GM19467 (cell line): ENCODE results near the gene HSDL1.

ENCODE experiments used
- ATAC-seq: cut with Tn5 transposase; IDR thresholded peaks from one replicate; pipeline ENCODE4 v1.9.1; 2021; ENCODE audit warnings: mild to moderate bottlenecking, moderate library complexity; ENCODE audit not compliant: unreplicated experiment

Gene HSDL1

DNA sequence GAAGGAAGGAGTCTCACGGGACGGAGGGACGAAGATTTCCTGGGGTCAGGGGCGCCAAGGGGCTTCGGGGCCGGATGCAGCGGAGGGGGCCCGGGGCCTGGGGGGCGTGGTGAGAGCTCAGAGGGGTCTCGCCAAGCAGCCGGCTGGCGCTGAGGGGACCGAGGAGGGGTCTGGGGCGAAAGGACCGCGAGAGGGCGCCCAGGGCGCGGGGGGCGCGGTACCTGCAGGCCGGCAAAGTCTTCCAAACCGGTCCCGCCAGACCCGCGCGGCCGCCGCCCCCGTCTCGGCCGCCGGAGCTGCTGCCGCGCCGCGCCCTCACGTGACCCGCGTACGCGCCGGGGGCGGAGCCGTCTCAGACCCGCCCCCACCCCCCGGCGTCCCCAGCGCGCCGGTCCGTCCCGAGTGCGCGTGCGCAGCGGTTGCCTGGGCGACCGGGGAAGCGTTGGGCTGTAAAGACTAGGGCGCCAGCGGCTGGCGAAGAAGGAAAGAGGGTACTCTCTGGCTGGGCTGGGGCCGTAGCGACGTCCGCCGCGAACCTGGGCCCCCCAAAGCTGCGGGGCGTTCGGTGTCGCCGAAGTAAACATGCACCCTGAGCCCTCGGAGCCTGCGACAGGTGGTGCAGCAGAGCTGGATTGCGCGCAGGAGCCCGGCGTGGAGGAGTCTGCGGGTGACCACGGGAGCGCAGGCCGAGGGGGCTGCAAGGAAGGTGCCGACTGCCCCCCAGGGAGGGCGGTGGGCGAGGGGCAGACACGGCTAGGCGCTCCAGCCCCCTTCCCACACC, at the start of gene HSDL1, which contains the start of gene DNAAF1:
Gene HSDL1 (minus strand): TSS at position 319 of the 781 bp plus-strand sequence. CDS start 13,856 bp downstream, outside the sequence.
Gene DNAAF1 (plus strand): TSS at position 450 of the 781 bp plus-strand sequence. CDS start 133 bp downstream, at position 583.
- ATAC-seq: peak; percentile 73

DNA sequence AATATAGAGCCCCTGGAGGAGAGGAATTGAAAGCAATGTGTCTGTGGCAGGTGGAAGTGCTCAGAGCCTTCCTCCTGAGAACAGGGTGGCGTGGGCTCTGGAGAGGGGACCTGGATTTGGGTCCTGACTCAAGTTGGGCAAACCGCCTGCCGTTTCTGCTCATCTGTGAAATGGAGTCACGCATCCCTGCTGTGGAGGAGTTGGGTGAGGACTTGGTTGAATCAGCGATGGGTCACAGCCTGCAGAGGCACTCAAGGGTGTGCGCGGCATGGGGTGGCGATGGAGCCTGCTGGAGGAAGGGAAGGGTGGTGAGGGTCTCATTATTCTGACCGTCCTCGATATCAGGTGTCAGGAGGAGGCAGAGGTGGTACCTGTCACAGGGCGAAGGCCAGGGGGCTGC, 49.0 kb upstream of the HSDL1 start:
- ATAC-seq: no peak

DNA sequence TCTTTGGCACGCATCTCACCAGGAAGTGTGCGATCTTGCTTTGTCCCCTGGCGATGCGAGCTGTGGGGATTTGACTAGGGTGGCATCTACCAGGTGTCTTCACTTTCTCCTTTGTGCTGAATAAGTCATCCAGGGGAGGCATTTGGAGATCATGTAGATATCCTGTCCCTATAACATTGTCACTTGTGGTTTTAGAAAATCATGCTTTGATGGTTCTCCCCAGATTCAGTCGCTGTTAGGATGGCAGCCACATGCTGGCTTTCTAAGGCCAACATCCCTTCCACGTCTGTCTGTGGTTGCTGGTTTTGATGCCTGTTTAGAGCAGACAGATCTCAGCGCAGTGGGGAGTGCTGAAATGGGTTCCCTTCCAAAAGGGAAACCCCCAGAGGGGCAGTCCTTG, 48.5 kb upstream of the HSDL1 start:
- no peak for ATAC-seq

DNA sequence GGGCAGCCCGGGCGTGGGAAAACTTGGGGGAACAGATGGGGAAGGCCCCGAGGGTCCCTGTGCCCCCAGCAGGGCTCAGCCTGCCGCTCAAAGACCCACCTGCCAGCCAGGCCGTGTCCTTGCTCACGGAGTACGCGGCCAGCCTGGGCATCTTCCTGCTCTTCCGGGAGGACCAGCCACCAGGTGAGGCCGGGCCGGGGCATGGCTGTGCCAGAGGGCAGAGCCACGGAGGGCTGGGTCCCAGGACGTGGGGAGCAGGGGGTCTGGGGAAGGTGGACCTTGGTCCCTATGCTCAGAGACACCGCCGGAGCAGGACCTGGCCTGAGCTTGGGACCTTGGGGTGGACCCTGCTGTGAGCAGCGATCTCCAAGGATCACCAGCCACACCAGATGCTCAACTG, 46.5 kb upstream of the HSDL1 start:
- no peak for ATAC-seq

DNA sequence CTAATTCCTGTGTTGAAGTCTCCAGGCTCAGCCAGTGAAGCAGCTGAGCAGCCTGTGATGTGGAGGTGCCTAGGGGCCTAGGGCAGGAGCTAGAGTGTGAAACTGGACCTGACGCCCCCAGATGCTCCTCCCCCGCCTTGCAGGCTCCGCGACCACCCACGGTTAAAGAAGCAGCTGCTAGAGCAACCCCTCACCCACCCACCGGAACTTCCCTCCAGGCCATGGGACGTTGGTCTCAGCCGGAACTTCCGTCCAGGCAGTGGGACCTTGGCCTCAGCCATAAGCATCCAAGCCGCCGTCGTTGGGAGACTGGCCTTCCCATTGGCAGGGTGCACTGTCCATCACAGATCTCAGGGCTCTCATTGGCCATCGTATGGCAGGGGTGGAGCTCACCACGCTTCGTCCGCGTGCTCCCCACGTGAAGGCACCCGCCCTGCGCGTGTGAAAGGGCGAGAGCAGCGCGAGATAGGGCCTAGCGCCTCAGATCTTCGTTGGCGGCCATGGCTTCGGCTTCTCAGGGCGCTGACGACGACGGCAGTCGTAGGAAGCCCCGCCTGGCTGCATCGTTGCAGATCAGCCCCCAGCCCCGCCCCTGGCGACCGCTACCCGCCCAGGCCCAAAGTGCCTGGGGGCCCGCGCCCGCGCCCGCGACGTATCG, 45.9 kb upstream of the HSDL1 start, which contains the start of gene ADAD2:
Gene ADAD2 (plus strand): TSS at position 427 of the 658 bp plus-strand sequence. CDS start 74 bp downstream, at position 501.
- ATAC-seq: no peak

DNA sequence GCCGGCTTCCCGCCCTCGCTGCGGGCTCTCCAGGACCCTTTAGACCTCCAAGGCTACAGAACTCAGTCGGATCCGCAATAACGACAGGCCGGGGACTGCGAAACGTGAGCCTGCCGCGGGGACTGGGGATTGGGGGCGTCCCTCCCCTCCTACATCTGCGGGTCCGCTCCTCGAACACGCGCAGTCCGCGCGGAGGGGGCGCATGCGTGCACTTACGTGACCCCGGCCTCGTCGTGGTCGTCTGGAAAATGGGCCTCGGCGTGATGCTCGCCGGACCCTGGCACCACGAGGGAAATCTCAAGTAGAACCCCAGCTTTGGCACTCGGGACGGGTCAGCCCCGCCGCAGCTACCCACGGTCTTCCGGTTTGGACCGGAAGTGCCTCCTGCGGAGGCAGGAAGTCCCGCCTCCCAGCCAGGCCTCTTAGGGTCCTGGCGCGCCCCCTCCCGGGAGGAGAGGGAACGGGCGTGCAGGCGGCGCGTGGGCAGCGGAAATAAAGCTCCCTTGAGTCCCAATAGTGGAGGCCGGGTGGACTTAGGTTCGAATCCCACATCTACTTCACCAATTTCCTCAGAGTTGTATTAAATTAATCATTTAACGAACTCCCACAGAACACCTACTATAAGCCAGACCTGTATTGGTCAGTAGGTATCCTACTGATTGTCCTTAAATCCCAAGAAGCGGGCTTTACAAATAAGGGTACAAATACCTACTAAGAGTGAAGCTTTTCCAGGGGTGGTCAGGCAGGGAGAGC, 41.9 kb upstream of the HSDL1 start, which contains the start of gene TAF1C:
Gene TAF1C (minus strand): TSS at position 373 of the 753 bp plus-strand sequence. CDS start 2,069 bp downstream, outside the sequence.
- ATAC-seq: peak; percentile 90

DNA sequence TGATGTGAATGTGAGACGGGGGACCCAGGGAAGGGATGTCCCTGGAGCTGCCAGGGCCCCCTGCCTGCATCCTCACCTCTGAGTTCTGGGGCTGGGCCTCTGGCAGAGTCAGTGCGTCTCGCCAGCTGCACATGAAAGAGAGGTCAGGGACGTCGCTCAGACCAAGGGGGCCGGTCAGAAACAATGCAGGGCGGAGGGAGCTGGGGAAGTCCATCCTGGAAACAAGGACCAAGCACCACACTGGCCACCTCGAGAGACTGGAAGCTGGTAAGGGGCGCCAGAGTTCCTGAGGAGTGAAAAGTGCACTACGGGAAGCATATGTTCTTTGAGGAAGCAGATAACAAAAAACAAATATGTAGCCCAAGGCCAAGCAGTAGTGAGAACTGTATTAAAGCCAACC, 39.8 kb upstream of the HSDL1 start:
- ATAC-seq: no peak

DNA sequence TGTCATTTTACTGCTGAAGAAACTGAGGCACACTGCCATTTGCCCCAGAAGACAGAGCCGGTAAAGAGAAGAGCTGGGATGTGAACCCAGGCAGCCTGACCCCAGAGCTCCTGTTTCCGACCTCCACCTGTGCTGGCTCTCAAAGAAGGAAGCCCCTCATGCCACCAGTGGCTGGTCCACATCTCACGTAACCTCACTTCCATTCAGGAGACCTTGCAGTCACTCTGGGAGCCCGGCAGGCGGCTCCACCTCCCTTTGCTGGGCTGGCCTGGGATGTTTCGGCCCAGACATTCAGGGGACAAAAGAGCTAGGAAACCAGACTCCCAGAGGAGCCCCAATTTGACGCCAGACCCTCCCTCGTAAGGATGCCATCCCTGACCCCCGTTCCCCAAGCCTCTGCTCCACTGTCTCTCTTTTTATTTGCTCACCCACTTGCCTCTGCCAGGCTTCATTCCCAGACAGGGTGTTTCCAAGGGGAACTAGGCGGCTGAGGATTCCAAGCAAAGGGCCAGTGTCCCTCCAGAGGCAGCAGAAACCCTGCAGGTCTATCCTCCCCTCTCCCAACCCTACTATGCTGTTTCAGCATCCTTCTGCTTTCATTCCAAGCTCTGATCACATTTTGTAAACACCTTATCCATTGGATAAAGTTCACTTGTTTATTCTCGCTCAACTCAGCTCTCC, 39.1 kb upstream of the HSDL1 start:
- ATAC-seq: no peak

DNA sequence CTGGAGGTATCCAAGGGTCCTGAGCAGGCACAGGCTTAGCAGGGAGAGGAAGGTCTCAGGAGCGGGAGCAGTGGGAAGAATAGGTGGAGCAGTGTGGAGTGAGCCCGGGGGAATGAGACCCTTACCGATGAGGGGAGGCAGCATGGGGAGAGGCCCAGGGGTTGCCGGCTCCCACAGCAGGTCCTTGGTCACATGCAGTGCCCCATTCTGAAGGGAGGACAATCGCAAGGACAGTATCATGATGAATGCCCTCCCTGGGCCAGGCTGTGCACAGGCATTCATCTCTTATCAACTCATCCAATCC, 38.5 kb upstream of the HSDL1 start:
- ATAC-seq: no peak

DNA sequence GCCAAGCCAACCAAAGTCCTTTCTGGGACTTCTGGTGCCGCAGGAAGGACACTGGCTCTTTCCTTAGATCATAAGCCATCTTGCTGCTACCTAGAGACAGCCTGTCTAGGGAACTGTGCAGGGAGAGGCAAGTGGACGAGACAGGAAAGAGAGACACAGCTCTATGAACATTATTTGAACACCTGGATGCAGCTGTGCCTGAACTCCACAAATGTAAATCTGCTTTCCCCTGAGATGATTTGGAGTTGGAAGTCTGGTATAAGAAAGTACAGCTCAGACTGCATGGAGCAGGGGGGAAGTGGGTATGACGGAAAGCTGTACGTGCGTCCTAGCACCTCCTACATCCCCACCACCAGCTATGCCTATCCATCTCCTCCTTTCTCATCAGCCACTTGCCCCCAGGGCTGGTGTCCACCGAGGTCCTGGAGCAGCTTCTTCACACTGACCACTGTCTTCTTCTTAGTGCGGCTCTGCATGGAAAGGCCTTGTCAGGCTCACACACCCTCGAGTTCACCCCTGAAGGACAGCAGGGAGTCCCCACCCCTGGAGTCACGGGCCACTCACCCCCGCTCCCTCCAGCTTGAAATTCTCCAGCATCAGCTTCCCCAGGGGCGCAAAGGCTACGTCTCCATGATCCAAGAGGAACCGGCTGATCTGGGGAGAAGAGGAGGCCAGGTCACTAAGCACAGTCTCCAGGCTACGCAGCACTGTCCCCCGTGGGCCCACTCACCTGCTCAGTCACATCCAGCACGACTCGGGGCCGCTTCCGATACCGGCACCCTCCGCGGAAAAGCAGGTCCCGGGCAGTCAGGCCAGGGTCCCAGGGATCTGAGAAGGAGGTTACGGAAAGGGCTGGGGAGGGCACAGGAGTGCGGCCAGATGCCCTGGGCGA, 37.9 kb upstream of the HSDL1 start:
- no peak for ATAC-seq

DNA sequence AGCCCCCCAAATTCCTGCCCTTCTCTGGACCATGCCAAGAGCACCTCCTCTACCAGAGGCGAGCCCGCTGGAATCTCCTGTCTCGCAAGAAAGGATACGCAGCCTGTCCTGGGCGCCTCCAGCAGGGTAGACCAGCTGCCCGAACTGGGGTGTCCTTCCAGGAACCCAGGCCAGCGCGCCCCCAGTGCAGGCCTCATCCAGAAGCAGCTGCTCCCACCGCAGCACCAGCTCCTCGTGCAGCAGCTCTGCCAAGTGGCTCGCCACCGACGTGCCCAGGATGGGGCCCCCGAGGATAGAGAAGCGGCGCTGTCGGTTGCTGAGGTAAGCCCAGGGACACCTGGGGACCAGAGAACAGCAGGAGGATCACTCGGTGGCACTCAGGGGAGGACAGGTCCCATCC, 37.1 kb upstream of the HSDL1 start:
- ATAC-seq: no peak

DNA sequence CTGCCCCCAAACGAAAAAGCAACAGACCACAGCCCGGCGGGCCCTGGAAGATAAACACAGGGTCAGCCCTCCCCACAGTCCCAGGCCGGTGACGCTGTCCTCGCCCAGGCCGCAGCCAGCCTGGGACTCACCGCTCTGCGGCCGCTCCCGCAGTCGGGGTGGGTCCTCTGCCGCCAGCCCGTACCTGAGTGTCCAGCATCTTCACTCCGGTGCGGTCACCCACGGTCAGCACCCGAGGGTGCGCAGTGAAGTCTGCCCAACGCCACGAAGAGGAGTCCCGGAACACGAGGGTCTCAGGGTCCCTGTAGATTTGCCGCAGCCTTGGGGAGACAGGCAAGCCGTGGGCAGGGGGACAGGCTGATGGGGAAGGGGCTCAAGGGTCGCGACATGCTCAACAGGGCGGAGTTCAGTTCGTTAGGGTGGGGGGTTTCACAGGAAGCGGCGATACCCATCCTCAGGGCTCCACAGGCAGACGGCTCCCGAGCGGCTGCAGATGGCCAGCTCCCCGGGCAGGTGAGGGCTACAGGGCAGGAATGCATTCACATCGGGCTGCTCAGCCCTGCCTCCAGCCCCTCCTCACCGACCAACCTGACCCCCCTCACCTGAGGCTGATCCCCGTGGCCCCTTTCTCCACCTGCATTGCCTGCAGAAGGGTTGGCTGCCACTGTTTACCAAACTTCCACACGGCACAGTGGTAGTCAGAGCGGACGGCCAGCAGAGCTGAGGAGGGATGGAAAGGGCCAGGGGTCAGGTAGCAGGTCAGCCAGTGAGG, 36.4 kb upstream of the HSDL1 start:
- no peak for ATAC-seq

DNA sequence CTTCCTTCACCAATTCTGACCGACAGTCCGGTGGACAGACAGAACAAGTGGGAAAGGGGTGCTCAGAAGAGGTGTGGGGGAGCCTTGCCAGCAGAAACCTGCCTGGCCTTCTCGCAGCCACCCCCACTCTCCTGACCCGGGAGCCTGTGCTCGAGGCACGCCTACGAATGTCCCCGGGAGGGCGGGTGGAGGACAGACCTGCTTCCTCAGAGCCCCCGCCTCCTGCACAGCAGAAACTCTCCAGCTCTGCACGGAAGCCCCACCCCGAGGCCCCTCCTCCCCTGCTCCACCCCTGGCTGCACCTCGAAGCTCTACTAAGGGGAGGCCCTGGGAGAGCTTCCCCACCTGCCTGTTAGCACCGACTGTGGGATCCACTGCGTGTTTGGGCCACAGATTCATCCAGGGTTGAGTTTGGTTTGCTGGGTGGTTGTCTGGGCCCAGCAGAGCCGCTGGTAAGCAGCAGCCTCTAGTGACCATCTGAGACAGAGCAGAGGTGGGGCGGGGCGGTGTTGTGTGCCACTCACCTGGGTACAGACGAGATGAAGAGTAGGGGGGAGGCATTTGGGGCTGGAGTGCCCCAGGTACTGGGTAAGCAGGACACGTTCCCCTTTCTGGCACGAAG, 35.7 kb upstream of the HSDL1 start:
- no peak for ATAC-seq

DNA sequence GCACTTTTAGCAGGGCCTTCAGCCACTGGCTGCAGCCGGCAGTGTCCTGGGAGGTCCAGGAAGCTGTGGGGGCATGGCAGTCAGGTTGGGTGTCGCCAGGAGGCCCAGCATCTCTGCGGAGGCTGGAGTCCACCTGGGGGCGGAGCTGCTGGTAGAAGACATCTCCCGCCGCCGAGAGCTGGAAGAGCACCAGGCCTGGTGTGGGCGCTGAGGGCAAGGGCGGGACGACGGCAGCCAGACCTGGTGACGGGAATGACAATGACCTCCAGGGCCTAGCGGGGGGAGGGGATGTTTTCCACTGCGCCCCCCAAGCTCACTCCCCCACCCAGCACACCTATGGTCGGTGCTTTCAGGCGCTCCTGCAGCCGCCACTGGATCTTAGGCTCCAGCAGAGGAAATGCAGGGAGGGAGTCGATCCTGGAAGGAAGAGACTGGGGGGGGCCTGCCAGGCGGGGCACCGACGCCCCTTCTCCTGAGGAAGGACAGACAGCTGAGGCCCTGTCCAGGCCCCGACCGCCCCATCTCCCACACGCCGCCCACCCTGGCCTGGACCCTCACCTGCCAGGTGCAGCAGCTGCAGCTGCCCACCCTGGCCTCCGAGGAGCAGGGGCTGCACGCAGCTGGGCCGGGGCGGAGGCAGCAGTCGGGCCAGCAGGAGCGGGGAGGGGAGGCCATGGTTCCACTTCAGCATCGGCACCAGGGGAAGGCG, 34.8 kb upstream of the HSDL1 start:
- ATAC-seq: no peak

DNA sequence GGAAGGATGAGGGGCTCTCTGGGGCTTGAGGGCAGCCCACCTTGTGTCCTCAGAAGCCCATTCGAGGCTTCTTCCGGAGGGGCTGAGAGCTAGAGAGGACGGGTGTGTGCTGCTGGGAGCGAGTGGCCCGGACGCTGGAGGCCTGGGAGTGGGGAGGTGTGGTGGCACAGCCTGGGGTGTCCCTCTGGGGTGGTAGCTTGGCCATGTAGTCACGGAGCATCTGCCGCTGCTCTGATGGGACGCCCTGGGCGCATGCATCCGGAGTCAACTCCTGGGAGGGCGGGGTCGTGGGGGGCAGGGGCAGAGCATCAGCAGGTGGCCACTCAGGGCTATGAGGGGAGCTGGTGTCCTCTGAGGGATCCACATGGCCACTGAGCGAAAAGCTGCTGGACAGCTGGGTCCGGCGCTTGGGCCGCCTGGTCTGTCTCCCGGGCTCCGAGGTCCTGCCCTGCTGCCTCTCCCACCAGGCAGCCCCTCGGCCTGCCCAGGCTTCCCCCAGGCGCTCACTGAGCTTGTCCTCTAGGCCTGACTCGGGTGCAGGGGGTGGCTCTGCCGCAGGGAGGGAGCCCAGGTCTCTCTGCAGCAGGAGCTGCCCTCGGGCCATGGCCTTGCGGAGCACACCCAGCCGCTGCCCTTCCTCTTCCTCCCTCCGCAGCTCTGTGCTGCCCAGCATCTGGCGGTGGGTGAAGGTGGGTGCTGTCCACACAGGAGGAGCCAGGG, 34.1 kb upstream of the HSDL1 start:
- no peak for ATAC-seq

DNA sequence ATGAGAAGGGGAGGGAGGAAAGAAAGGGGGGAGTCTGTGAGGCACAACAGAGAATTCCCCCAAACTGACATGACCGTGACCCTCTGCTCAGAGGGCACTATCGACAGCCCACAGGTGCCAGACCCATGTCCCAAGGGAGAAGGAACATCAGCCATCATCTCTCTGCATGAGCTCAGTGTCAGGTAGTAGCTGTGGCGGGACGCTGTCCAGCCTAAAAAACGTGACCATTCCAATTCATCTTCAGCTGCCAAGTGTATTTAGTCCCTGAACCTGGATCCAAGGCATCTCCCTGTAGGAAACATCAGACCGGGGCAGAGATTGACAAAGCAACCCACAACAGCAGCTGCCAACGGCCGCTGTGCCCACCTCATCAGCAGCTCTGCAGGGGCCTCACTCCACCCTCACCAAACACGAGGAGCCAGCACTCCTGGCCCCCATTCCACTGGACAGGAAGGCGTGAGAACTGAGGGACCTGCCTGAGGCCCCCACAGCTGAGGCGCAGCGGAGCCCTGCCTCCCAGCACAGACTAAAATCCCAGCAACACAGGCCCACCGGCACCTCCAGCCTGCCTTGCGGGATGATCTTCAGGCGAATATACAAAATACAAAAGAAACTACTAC, 33.3 kb upstream of the HSDL1 start:
- no peak for ATAC-seq

DNA sequence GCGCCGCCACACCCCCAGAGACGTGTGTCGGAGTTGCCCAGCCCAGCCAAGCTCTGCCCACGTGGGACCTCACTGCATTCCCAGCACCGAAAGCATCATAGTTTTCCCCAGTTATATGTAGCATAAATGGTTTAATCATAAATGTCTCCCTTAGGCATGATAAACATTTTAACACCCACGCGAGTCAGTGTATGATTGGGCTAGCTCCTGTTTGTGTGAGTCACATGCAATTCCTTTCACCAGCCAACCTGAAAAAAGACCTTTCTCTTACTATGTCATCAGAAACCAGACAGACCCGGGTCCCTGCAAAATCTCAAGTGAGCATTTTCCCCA, 32.7 kb upstream of the HSDL1 start:
- ATAC-seq: no peak
